HFF-Myc (cell line): ENCODE results near the gene RASGRP4.

Source experiments
- DNase-seq: peaks from one replicate; pipeline ENCODE4 v3.0.0-alpha.2; 2011; ENCODE audit warnings: low read depth; ENCODE audit errors: extremely low read depth
- H3K4me3 ChIP-seq: replicated peaks from 2 replicates; pipeline ENCODE4 v1.5.1; 2011; ENCODE audit warnings: low read depth, mild to moderate bottlenecking, control low read depth, low read length
- TF ChIP-seq, protein P1 (sequence below): IDR thresholded peaks from 2 replicates; pipeline ENCODE4 v1.5.1; 2012; ENCODE audit warnings: mild to moderate bottlenecking, low read depth, low read length, control low read depth; ENCODE audit errors: missing control alignments

RASGRP4 gene

DNA sequence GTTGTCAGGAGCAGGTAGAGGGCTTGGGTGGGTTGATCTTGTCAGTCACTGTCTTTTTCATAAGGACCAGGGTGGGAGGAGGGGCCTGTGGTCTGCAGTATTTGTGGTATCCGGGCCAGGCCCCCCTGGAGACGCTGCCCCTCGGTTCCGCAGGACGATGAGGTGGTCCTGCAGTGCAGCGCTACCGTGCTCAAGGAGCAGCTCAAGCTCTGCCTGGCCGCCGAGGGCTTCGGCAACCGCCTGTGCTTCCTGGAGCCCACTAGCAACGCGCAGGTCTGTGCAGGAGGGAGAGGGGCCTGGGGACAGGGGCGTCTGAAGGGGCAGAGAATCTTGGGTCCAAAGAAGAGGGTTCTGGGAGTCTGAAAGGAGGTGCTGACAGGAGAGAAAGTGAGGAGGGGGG is 14.6 kb upstream of the RASGRP4 start:
- no peak for DNase-seq
- TF ChIP-seq, protein P1, sequence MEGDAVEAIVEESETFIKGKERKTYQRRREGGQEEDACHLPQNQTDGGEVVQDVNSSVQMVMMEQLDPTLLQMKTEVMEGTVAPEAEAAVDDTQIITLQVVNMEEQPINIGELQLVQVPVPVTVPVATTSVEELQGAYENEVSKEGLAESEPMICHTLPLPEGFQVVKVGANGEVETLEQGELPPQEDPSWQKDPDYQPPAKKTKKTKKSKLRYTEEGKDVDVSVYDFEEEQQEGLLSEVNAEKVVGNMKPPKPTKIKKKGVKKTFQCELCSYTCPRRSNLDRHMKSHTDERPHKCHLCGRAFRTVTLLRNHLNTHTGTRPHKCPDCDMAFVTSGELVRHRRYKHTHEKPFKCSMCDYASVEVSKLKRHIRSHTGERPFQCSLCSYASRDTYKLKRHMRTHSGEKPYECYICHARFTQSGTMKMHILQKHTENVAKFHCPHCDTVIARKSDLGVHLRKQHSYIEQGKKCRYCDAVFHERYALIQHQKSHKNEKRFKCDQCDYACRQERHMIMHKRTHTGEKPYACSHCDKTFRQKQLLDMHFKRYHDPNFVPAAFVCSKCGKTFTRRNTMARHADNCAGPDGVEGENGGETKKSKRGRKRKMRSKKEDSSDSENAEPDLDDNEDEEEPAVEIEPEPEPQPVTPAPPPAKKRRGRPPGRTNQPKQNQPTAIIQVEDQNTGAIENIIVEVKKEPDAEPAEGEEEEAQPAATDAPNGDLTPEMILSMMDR = no peak
- H3K4me3 ChIP-seq = no peak overlapping the region

DNA sequence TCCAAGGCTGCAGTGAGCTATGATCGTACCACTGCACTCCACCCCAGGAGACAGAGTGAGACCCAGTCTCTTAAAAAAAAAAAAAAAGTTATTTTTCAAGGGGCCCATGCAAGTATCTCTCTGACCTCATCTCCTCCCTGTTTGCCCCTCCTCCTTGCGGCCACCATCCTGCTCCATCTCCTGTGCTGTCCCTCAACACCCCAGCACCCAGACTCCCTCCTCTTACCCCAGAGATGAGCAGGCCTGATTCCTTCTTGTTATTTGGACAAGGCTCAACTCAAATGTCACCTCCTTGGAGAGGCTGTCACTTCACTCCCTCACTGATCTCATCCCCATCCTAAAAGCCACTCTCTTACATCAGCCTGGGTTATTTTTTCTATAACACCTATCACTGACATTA is 11.9 kb upstream of the RASGRP4 start:
- TF ChIP-seq, protein P1 = no peak
- no peak for DNase-seq
- H3K4me3 ChIP-seq = no peak overlapping the region

DNA sequence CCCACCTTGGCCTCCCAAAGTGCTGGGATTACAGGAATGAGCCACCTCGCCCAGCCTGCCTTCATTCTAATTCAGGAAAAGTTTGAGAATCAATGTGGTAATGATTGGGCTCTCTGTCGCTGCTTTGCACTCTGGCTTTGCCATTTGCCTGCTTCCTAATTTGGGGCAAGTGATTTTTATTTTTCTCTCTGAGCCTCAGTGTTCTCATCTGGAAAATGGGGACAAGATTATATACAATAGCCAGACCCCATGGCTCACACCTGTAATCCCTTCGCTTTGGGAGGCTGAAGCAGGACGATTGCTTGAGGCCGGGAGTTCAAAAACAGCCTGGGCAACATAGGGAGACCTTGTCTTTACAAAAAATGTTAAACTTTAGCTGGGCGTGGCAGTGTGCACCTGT is 11.3 kb upstream of the RASGRP4 start:
- H3K4me3 ChIP-seq = no peak overlapping the region
- TF ChIP-seq, protein P1 = no peak
- DNase-seq = no peak

DNA sequence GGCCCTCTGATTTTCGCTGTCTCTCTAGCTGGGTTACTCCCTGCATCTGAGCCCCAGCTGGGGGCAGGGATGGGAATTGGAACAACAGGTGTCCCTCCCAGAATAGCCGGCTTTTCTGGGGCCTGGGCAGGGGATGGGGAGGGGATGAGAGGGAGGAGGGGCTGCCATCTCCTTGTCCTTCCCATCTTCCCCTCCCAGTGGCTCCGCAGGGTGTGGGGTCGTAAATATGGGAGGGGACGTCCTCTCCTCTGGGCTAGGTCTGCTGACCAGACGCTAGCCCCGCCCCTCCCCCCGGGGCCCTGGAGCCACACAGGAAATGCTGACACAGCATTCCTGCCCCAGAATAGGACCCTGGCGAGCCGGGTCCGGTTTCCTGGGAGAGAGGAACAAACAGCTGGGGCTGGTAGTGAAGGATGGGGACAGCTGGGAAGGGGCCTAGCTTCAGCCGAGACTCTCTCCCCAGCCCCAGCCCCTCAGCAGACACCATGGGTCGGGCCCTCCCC is 8.6 kb upstream of the RASGRP4 start:
- no peak overlapping the region for H3K4me3 ChIP-seq
- DNase-seq = no peak
- TF ChIP-seq, protein P1 = no peak

DNA sequence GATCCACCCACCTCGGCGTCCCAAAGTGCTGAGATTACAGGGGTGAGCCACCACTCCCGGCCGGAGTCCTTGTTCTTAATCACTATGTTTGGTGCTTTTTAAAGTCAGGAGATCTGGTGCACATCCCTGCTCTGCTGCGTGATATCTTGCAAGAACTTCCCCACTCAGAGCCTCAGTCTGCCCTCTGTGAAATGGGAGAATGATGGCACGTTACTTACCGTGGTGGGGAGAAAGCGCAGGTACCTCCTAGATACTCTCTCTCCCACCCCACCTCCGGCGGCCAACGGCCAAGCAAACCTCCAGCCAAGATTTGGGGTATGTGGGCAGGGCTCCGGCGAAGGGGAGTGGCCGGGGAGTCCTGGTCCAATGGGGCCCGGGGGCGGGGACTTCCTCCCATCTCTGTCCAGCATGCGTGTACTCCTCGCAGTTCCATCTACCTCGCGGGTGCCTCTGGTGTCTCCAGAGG is 7.3 kb upstream of the RASGRP4 start, which contains the start of gene RYR1:
TSS of gene RYR1 (plus strand) at position 424 of the 466 bp plus-strand sequence. CDS start 139 bp downstream, outside the sequence.
- TF ChIP-seq, protein P1 = no peak
- DNase-seq = no peak
- H3K4me3 ChIP-seq = no peak within 1 kb of the TSS

DNA sequence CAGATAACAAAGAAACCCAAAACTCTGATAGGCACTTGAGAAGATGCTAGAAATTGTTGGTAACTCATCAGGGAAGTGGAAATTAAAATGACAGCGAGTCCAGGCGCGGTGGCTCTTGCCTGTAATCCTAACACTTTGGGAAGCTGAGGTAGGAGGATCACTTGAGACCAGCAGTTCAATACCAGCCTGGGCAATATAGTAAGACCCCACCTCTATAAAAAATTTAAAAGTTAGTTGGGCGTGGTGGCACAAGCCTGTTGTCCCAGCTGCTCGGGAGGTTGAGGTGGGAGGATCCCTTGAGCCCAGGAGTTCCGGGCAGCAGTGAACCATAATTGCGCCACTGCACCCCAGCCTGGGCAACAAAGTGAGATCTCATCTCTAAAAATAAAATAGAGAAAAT is 4.9 kb upstream of the RASGRP4 start:
- TF ChIP-seq, protein P1 = no peak
- H3K4me3 ChIP-seq = no peak overlapping the region
- no peak for DNase-seq

DNA sequence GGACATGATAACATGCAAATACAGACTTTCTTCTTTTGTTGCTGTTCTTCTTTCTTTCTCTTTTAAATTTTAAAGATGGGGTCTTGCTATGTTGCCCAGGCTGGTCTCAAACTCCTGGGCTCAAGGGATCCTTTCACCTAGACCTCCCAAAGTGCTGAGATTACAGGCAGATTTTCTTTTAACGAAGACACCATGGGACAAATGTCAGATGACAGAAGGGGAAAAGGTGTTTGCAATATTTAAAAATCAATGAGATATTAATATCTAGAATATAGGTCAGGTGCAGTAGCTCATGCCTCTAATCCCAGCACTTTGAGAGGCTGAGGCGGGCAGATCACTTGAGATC is 3.8 kb upstream of the RASGRP4 start:
- no peak overlapping the region for H3K4me3 ChIP-seq
- TF ChIP-seq, protein P1 = no peak
- DNase-seq = no peak
